Left lung (tissue), 10 donors: ENCODE measurements around the gene TUBB1. TPM values are rescaled to one million over a fixed set of nuclear protein-coding genes. Genes with fewer than 3 reads are reported as not detected.

ENCODE experiments used
- ATAC-seq: fragments of 200-7000 bp; cut with Tn5 transposase; one replicate; pipeline ENCODE4 v1.9.1; 2020; ENCODE audit warnings: moderate library complexity
- DNase-seq, 4 donors: peaks; one replicate each; pipeline ENCODE4 v3.0.0-alpha.2; 2013 to 2020
- H3K27ac ChIP-seq, 2 donors: fragments of 200-600 bp; sonication (generic) in 1 of 2; one replicate each; pipeline versions ENCODE4 v1.5.0 to v1.8.0; 2020 to 2021
- H3K27me3 ChIP-seq, 2 donors: fragments of 200-600 bp; sonication (generic) in 1 of 2; one replicate each; pipeline versions ENCODE4 v1.5.0 to v1.8.0; 2020 to 2021
- H3K36me3 ChIP-seq, 2 donors: fragments of 200-600 bp; sonication (generic) in 1 of 2; one replicate each; pipeline versions ENCODE4 v1.5.0 to v1.8.0; 2020 to 2021
- H3K4me1 ChIP-seq, 2 donors: fragments of 200-600 bp; one replicate each; pipeline ENCODE4 v1.8.0; 2021
- H3K4me3 ChIP-seq, 2 donors: fragments of 200-600 bp; sonication (generic) in 1 of 2; one replicate each; pipeline versions ENCODE4 v1.5.0 to v1.8.0; 2020 to 2021; ENCODE audit warnings: mild to moderate bottlenecking in 1 of 2
- H3K9me3 ChIP-seq, 2 donors: fragments of 200-600 bp; sonication (generic) in 1 of 2; one replicate each; pipeline versions ENCODE4 v1.5.0 to v1.8.0; 2020 to 2021
- intact Hi-C, 2 donors: fragments of 100-400 bp; cut with DNase I; formaldehyde crosslinking; loops; one replicate each; pipeline versions ENCODE4 v1.11.2 to v1.14.2; 2022
- polyA plus RNA-seq, 6 donors: library from polyadenylated mRNA; unstranded; fragments of 120-200 nt; gene quantifications; one replicate each; pipeline ENCODE4 v1.2.1, GENCODE V29; 2013; ENCODE audit not compliant: insufficient read length in 6 of 6
- total RNA-seq, 2 donors: library from RNA; stranded (reverse); fragmentation: NEBNext Ultra II Directional; extraction: Animal tissue kit (Norgen Biotek cat#: 25700); gene quantifications; one replicate each; pipeline ENCODE4 v1.2.1, GENCODE V29; 2021
- TF ChIP-seq, protein P1 (sequence below), 2 donors: fragments of 200-600 bp; sonication (generic) in 1 of 2; IDR thresholded peaks; one replicate each; pipeline versions ENCODE4 v1.5.0 to v1.8.0; 2021; ENCODE audit warnings: antibody characterized with exemption in 2 of 2
- donor health status: DM: no; HTN: yes; CAD: no.
- donor health status: DM: no; HTN: no; CAD: no.

The TUBB1 gene
- total and polyA plus RNA-seq, 8 donors: 2.0 to 5.7 (median 4.3) TPM

DNA sequence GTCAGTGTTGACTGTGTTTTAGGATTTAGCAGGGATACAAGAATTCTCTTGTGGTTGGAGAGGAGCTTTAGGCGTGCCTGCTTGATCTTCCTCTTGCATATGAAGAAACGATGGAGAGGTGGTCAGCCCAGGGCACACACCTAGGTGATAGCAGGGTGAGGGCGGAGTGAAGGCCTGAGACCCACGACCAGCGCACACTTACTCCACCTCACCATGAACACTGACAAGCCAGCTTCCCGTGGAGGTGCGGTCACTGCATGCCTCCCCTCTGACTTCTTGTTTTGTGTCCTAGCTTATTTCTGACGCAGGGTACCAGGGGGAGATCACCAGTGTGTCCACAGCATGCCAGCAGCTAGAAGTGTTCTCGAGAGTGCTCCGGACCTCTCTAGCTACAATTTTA lies 30.0 kb upstream of the TUBB1 start:
- Histone ChIP-seq H3K4me3 (no peak overlapping the region), H3K9me3 (no peaks in the 10 kb centered on the region), H3K27me3 (no peaks in the 10 kb centered on the region), H3K27ac (no peak overlapping the region), H3K36me3 (peaks cover 0 to 84% of the 10 kb centered on the region in 2 donors), H3K4me1 (peaks cover 0 to 13% of the 10 kb centered on the region in 2 donors)
- intact Hi-C loops: no loop called here
- TF ChIP-seq, protein P1, sequence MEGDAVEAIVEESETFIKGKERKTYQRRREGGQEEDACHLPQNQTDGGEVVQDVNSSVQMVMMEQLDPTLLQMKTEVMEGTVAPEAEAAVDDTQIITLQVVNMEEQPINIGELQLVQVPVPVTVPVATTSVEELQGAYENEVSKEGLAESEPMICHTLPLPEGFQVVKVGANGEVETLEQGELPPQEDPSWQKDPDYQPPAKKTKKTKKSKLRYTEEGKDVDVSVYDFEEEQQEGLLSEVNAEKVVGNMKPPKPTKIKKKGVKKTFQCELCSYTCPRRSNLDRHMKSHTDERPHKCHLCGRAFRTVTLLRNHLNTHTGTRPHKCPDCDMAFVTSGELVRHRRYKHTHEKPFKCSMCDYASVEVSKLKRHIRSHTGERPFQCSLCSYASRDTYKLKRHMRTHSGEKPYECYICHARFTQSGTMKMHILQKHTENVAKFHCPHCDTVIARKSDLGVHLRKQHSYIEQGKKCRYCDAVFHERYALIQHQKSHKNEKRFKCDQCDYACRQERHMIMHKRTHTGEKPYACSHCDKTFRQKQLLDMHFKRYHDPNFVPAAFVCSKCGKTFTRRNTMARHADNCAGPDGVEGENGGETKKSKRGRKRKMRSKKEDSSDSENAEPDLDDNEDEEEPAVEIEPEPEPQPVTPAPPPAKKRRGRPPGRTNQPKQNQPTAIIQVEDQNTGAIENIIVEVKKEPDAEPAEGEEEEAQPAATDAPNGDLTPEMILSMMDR (IDR thresholded peaks at IDR 0.05): no peak
- no peak for ATAC-seq
- DNase-seq: no peak

DNA sequence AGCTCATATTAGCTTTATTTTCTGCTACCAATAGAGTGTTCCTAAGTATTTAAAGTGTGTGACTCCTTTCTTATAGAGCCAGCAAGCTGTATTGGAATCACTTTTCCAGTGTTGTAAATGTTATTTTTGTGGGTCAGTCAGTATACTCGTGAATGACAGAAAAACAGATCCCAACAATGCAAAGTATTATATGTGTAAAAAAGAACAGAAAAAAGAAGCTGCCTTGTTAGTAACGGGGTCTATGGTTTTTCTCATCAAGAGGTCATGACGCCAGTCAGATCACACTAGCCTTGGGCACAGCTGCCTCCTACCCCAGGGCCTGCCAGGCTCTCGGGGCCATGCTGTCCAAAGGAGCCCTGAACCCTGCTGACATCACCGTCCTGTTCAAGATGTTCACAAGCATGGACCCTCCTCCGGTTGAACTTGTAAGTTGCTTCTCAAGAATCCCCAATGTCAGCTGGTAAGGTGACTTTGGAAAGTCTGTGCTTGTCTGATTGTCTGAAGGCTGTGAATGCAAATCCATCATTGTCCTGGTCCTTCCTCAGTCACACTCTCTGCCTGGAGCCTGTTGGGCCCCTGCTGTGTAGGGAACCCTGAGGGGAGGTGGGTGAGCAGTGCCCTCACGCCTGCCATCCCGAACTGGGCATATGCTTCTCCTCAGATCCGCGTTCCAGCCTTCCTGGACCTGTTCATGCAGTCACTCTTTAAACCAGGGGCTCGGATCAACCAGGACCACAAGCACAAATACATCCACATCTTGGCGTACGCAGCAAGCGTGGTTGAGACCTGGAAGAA lies 28.4 kb upstream of the TUBB1 start:
- no peaks in the 10 kb centered on the region for H3K9me3 ChIP-seq
- H3K36me3 ChIP-seq: peaks cover 0 to 100% of the 10 kb centered on the region in 2 donors
- ATAC-seq (no peak), DNase-seq (no peak)
- H3K4me1 ChIP-seq: no peaks in the 10 kb centered on the region
- TF ChIP-seq, protein P1 (IDR thresholded peaks at IDR 0.05): no peak
- no peak overlapping the region for H3K27ac ChIP-seq
- H3K4me3 ChIP-seq: no peak overlapping the region
- no peaks in the 10 kb centered on the region for H3K27me3 ChIP-seq
- intact Hi-C loops: no loop called here

DNA sequence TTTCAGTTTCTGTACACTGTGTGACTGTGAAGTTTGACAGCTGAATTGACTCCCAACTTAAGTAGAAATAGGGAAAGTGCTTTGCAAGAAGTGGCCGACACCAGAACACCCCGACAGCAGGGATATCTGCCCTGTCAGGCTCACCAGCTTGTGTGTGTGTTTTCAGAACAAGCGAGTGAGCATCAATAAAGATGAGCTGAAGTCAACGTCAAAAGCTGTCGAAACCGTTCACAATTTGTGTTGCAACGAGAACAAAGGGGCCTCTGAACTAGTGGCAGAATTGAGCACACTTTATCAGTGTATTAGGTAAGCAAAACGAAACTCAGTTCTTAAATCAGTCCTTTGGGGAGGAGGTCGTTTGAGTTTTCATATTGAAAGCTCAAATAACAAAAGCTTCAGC lies 27.5 kb upstream of the TUBB1 start:
- no peaks in the 10 kb centered on the region for H3K9me3 ChIP-seq
- no peak overlapping the region for H3K27ac ChIP-seq
- intact Hi-C loops: no loop called here
- peaks cover 0 to 100% of the 10 kb centered on the region in 2 donors for H3K36me3 ChIP-seq
- DNase-seq (no peak), ATAC-seq (no peak)
- no peaks in the 10 kb centered on the region for H3K4me1 ChIP-seq
- TF ChIP-seq, protein P1 (IDR thresholded peaks at IDR 0.05): no peak
- no peak overlapping the region for H3K4me3 ChIP-seq
- no peaks in the 10 kb centered on the region for H3K27me3 ChIP-seq

DNA sequence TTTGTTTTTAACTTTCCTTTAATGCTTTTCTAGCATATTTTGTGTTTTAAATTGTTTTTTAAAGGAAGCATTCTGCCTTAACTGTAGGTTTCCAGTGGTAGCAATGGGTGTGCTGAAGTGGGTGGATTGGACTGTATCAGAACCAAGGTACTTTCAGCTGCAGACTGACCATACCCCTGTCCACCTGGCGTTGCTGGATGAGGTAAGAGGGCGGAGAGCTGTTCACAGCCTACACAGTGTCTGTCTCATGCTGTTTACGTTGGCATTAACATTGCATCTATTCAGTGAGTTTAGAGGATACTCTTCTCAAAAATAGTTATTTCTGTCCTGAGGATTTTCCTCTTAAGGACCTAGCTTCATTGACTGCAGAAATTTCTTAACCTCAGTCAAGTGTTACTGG lies 26.3 kb upstream of the TUBB1 start:
- no peak overlapping the region for H3K4me3 ChIP-seq
- TF ChIP-seq, protein P1 (IDR thresholded peaks at IDR 0.05): no peak
- no peaks in the 10 kb centered on the region for H3K9me3 ChIP-seq
- H3K27me3 ChIP-seq: no peaks in the 10 kb centered on the region
- ATAC-seq (no peak), DNase-seq (no peak)
- intact Hi-C loops: no loop called here
- peaks cover 0 to 100% of the 10 kb centered on the region in 2 donors for H3K36me3 ChIP-seq
- H3K27ac ChIP-seq: no peak overlapping the region
- H3K4me1 ChIP-seq: no peaks in the 10 kb centered on the region

DNA sequence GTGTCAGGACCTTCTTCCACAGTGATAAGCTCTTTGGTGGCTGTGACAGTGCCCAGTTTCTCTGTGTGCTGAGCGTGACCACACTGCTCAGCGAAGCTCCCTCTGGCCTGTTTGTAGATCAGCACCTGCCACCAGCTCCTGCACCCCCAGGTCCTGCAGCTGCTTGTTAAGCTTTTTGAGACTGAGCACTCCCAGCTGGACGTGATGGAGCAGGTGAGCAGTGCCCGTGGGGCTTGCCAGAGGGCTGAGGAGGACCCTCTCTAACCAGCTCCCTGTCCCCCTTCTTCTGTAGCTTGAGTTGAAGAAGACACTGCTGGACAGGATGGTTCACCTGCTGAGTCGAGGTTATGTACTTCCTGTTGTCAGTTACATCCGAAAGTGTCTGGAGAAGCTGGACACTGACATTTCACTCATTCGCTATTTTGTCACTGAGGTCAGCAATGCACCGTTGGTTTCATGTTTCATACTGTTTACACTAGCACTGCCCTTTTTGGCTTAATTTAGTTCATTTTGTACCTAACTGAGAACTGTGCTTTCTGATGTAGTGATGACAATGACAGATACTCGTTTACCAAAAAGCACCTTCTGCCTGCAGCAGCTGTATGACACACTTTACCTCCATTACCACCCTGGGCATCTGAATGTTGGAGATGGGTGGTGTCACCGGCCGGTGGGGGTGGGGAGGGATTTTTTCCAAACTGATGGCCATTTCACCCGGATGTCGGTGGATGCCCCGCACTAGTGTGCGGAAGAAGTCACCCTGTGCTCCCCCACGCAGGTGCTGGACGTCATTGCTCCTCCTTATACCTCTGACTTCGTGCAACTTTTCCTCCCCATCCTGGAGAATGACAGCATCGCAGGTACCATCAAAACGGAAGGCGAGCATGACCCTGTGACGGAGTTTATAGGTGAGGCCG lies 25.6 kb upstream of the TUBB1 start:
- TF ChIP-seq, protein P1 (IDR thresholded peaks at IDR 0.05): no peak
- Histone ChIP-seq H3K4me3 (no peak overlapping the region), H3K4me1 (no peaks in the 10 kb centered on the region), H3K9me3 (no peaks in the 10 kb centered on the region), H3K27ac (no peak overlapping the region), H3K27me3 (no peaks in the 10 kb centered on the region), H3K36me3 (peaks cover 0 to 100% of the 10 kb centered on the region in 2 donors)
- ATAC-seq (no peak), DNase-seq (no peak)
- intact Hi-C loops: no loop called here
